Endothelial cell of umbilical vein (primary cell): ENCODE measurements around the gene P2RY13. TPM values are rescaled to one million over a fixed set of nuclear protein-coding genes. Genes with fewer than 3 reads are reported as not detected.

Experiments
- BruUV-seq: library from RNA; stranded (reverse); fragments of 400-500 nt; replicated peaks from 2 replicates; lab custom pipeline; 2021; lab: Mats Ljungman, UMichigan
- CTCF ChIA-PET: fragments of 300-600, 350-600 bp; sonication (Branson Sonifier 250); formaldehyde crosslinking; loops from one replicate; lab custom pipeline; 2021; ENCODE audit warnings: antibody characterized with exemption, inconsistent platforms; lab: Charles Lee
- POLR2A ChIA-PET: fragments of 300-600, 350-600 bp; sonication (Branson Sonifier 250); formaldehyde crosslinking; loops from one replicate; lab custom pipeline; 2021; ENCODE audit warnings: antibody characterized with exemption, inconsistent platforms; lab: Charles Lee
- DNase-seq: peaks from one replicate; pipeline ENCODE4 v3.0.0-alpha.2; 2011; ENCODE audit warnings: low read depth, low spot score
- FAIRE-seq: peaks from 2 replicates; lab custom pipeline; 2011; peaks lifted over from hg19 to GRCh38; lab: Jason Lieb, UNC
- H2AFZ ChIP-seq: 2 replicates; pipeline ENCODE4 v1.6.0; 2012; ENCODE audit warnings: low read depth, low read length, control low read depth, inconsistent platforms
- H3K27ac ChIP-seq: 2 replicates; pipeline ENCODE4 v1.5.1; 2011; ENCODE audit warnings: low read depth, mild to moderate bottlenecking, control low read depth, low read length, moderate library complexity; ENCODE audit not compliant: insufficient read depth
- H3K27me3 ChIP-seq, 2 experiments: 2 replicates each; pipeline versions ENCODE4 v1.6.0 to v1.6.1; 2011; ENCODE audit warnings: low read length in 2 of 2, mixed read lengths in 1 of 2; ENCODE audit not compliant: control insufficient read depth in 2 of 2, insufficient read depth in 2 of 2
- H3K36me3 ChIP-seq, 2 experiments: 2 replicates in 1 of 2; 3 replicates in 1 of 2; pipeline ENCODE4 v1.5.1; 2011; ENCODE audit warnings: low read length in 2 of 2, mild to moderate bottlenecking in 1 of 2, moderate library complexity in 1 of 2; ENCODE audit not compliant: control insufficient read depth in 2 of 2, insufficient read depth in 2 of 2; ENCODE audit errors: extremely low read depth in 1 of 2
- H3K4me1 ChIP-seq: 3 replicates; pipeline ENCODE4 v1.5.1; 2011; ENCODE audit warnings: mild to moderate bottlenecking, low read length; ENCODE audit not compliant: control insufficient read depth, insufficient read depth; ENCODE audit errors: extremely low read depth
- H3K4me2 ChIP-seq: 2 replicates; pipeline ENCODE4 v1.6.1; 2011; ENCODE audit warnings: low read length, control low read depth, mixed read lengths; ENCODE audit not compliant: insufficient read depth
- H3K4me3 ChIP-seq, 3 experiments: fragments of 200-600 bp in 1 of 3; sonication (generic), shearing (Covaris generic) in 1 of 3; replicated peaks in 1 of 3; 2 replicates each; pipeline ENCODE4 v1.5.1; 2011 to 2016; ENCODE audit warnings: control low read depth in 3 of 3, low read length in 3 of 3, mild to moderate bottlenecking in 2 of 3, inconsistent platforms in 1 of 3, low read depth in 1 of 3, moderate library complexity in 1 of 3; ENCODE audit not compliant: insufficient read depth in 1 of 3
- H3K79me2 ChIP-seq: 2 replicates; pipeline ENCODE4 v1.6.0; 2012; ENCODE audit warnings: low read length, inconsistent platforms; ENCODE audit not compliant: control insufficient read depth, insufficient read depth
- H3K9ac ChIP-seq: replicated peaks from 2 replicates; pipeline ENCODE3; 2011; ENCODE audit warnings: low read length, control low read depth; ENCODE audit not compliant: insufficient read depth; ENCODE audit errors: extremely low read depth
- H3K9me1 ChIP-seq: replicated peaks from 3 replicates; pipeline ENCODE4 v1.6.0; 2011; ENCODE audit warnings: mild to moderate bottlenecking, low read length; ENCODE audit not compliant: control insufficient read depth, insufficient read depth; ENCODE audit errors: extremely low read depth
- H3K9me3 ChIP-seq: replicated peaks from 2 replicates; pipeline ENCODE4 v1.5.1; 2012; ENCODE audit warnings: low read length, inconsistent platforms; ENCODE audit not compliant: control insufficient read depth, insufficient read depth
- H4K20me1 ChIP-seq: replicated peaks from 2 replicates; pipeline ENCODE3; 2011; ENCODE audit warnings: mild to moderate bottlenecking, low read length; ENCODE audit not compliant: control insufficient read depth, insufficient read depth; ENCODE audit errors: extremely low read depth
- EZH2 ChIP-seq: IDR thresholded peaks from 2 replicates; pipeline ENCODE4 v1.6.1; 2012; ENCODE audit warnings: borderline replicate concordance, low read depth, mild to moderate bottlenecking, moderate library complexity, low read length, inconsistent platforms; ENCODE audit not compliant: severe bottlenecking
- FOS ChIP-seq: IDR thresholded peaks from 2 replicates; pipeline ENCODE4 v1.6.1; 2011; ENCODE audit warnings: mild to moderate bottlenecking, low read length, moderate library complexity, borderline replicate concordance; ENCODE audit not compliant: insufficient read depth
- GATA2 ChIP-seq: IDR thresholded peaks from 2 replicates; pipeline ENCODE4 v1.7.0; 2011; ENCODE audit warnings: low read depth, mild to moderate bottlenecking, moderate library complexity, mixed read lengths, low read length; ENCODE audit not compliant: insufficient read length, insufficient read depth
- JUN ChIP-seq: IDR thresholded peaks from 2 replicates; pipeline ENCODE4 v1.6.1; 2011; ENCODE audit warnings: borderline replicate concordance, low read depth; ENCODE audit not compliant: insufficient read length, insufficient read depth
- MYC ChIP-seq: IDR thresholded peaks from one replicate; pipeline ENCODE4 v1.6.1; 2011; ENCODE audit warnings: mild to moderate bottlenecking, low read depth, low read length
- POLR2A ChIP-seq: IDR thresholded peaks from 2 replicates; pipeline ENCODE4 v1.6.1; 2012; ENCODE audit warnings: low read depth, mild to moderate bottlenecking, control low read depth, low read length
- POLR2AphosphoS5 ChIP-seq: IDR thresholded peaks from 2 replicates; pipeline ENCODE4 v1.6.1; 2012; ENCODE audit warnings: low read depth, mild to moderate bottlenecking, control low read depth, low read length, moderate library complexity; ENCODE audit not compliant: insufficient read depth
- dilution Hi-C: fragments of 300-500 bp; cut with MboI; formaldehyde crosslinking; loops from one replicate; pipeline ENCODE4 v1.15.0; 2019; ENCODE audit warnings: low sequenced_read_pairs; ENCODE audit not compliant: extremely low pct_ligation_motif_present
- intact Hi-C: fragments of 100-400 bp; cut with micrococcal nuclease; formaldehyde crosslinking; loops from one replicate; pipeline ENCODE4 v1.10.0; 2022
- polyA plus RNA-seq, 4 experiments: library from polyadenylated mRNA; depleted of rRNA in 3 of 4; stranded (reverse) in 3 of 4; unstranded in 1 of 4; fragments of >200 nt; gene quantifications; 2 replicates each; pipeline versions ENCODE4 v1.2.1 to v1.2.3, GENCODE V29; 2011 to 2012; ENCODE audit warnings: missing spikeins in 1 of 4
- total RNA-seq: library from RNA; stranded (reverse); gene quantifications from 2 replicates; pipeline ENCODE4 v1.2.3, GENCODE V29; 2021
- TF ChIP-seq, protein P1 (sequence below): IDR thresholded peaks from 2 replicates; pipeline ENCODE4 v1.6.1; 2011; ENCODE audit not compliant: insufficient read depth, insufficient read length
- TF ChIP-seq, protein P2 (sequence below), 2 donors: IDR thresholded peaks; 1 replicate in 1 of 2; 2 replicates in 1 of 2; pipeline ENCODE4 v1.5.1; 2011; ENCODE audit warnings: low read length in 2 of 2, mild to moderate bottlenecking in 2 of 2, moderate library complexity in 2 of 2, control low read depth in 1 of 2, inconsistent platforms in 1 of 2, low read depth in 1 of 2; ENCODE audit not compliant: insufficient read depth in 1 of 2; ENCODE audit errors: extremely low read depth in 1 of 2

P2RY13 gene
- total and polyA plus RNA-seq, 2 donors (not counting 3 experiments of a cell fraction or from before 2014, with no cell fraction given) = not detected

GRCh38 chr3:151293127-151293526 lies 36.2 kb downstream of the P2RY13 start:
- FAIRE-seq (no peak), DNase-seq (no peak)
- Histone ChIP-seq H3K36me3 (no peaks in the 10 kb centered on the region), H3K27me3 (peaks cover 3 to 19% of the 10 kb centered on the region in 2 experiments), H3K9me1 (no peaks in the 10 kb centered on the region), H3K4me3 (no peak overlapping the region), H2AFZ (no peak overlapping the region), H3K4me2 (no peak overlapping the region), H4K20me1 (no peaks in the 10 kb centered on the region), H3K27ac (no peak overlapping the region), H3K9ac (no peak overlapping the region), H3K4me1 (no peaks in the 10 kb centered on the region), H3K9me3 (no peaks in the 10 kb centered on the region), H3K79me2 (no peaks in the 10 kb centered on the region)
- intact Hi-C loops (no loop called here), dilution Hi-C loops (no loop called here)
- no TSS peak for BruUV-seq
- ChIA-PET CTCF (interaction anchor here (1.1 to 2.1 kb wide), 4 partner anchors 11 to 625 kb away, joined by 3 to 5 read pairs (median 4); no protein-coding TSS in a partner anchor), POLR2A (no interaction called here)
- TF ChIP-seq, protein P1, sequence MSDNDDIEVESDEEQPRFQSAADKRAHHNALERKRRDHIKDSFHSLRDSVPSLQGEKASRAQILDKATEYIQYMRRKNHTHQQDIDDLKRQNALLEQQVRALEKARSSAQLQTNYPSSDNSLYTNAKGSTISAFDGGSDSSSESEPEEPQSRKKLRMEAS = no peak
- TF ChIP-seq JUN (no peak), GATA2 (no peak), POLR2A (no peak), FOS (no peak), POLR2AphosphoS5 (no peak), MYC (no peak), EZH2 (no peak)
- TF ChIP-seq, protein P2, sequence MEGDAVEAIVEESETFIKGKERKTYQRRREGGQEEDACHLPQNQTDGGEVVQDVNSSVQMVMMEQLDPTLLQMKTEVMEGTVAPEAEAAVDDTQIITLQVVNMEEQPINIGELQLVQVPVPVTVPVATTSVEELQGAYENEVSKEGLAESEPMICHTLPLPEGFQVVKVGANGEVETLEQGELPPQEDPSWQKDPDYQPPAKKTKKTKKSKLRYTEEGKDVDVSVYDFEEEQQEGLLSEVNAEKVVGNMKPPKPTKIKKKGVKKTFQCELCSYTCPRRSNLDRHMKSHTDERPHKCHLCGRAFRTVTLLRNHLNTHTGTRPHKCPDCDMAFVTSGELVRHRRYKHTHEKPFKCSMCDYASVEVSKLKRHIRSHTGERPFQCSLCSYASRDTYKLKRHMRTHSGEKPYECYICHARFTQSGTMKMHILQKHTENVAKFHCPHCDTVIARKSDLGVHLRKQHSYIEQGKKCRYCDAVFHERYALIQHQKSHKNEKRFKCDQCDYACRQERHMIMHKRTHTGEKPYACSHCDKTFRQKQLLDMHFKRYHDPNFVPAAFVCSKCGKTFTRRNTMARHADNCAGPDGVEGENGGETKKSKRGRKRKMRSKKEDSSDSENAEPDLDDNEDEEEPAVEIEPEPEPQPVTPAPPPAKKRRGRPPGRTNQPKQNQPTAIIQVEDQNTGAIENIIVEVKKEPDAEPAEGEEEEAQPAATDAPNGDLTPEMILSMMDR (IDR thresholded peaks at IDR 0.05; ENCODE audit: extremely low read depth in 1 of 2, insufficient read depth in 1 of 2, low read depth in 1 of 2, low read length in 2 of 2) = no peak
